ENCODE measurements around the gene MAPK8IP3.
A peak's percentile ranks its signal among the peaks of the same experiment; 100 is the strongest.

Gene MAPK8IP3

DNA sequence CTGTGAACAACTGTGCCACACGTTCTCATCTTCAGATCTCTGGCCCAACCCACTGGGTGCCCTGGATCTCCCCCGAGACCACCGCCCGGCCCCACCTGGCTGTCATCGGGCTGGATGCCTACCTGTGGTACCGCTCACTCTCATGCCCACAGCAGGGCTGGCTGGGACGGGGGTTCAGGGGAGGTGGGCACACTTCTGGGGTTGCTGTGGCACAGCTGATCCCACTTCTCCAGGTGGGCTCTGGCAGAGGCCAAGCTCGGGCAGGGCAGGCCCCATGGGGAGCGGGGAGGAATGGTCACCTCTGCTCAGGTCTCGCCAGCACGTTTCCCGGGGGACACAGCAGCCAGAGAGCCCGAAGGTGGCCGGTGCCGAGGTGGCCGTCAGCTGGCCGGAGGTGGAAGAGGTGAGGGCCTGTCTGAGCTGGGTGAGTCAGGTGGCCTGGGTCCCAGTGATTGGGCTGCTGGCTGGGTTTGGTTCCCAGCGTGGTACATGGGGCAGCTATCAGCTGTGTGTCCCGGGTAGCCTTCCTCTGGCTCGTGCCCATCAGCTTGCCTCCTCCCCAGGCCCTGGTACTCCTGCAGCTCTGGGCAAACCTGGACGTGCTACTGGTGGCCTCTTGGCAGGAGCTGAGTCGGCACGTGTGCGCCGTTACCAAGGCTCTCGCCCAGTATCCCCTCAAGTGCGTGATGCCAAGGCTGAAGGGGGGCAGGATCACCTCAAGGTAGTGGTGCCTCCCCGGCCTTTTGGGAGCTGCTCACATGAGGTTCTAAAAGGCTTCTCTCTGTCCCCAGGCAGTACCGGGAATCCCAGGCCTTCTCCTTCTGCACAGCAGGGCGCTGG is 69.2 kb downstream of the MAPK8IP3 start:
- no peak for DNase-seq

DNA sequence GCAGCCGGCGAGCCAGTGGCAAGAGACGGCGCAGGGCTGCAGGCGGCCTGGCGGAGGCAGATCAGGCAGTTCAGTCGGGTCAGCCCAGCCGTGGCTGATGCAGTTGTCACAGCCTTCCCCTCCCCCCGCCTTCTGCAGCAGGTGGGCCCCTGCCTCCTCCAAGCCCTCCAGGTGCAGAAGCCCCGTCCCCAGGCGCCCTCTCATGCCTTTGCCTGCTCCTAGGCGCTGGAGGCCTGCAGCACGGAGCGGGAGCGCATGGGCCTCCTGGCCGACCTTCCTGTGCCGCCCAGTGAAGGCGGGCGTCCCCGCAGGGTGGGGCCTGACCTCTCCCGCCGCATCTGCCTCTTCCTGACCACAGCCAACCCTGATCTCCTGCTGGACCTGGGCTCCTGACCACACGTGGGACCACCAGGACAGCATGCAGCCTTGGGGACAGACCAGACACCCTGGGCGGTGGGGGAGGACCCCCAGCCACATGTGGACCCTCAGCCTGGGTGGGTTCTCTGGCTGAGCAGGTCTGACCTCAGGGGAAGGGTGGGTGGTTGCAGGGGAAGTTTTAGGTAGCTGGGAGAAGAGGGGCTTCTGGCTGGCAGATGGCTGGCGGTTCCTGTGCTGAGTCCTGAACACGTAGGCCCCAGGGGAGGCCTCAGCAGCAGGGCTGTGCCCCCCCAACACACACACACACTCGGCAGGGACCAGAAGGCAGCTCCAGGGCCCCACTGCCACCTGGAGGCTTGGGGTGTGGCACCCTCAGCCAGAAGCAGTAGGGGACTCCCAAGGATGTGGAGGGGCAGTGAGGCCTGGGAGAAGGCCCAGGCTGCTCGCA is 70.1 kb downstream of the MAPK8IP3 start:
- no peak for DNase-seq

DNA sequence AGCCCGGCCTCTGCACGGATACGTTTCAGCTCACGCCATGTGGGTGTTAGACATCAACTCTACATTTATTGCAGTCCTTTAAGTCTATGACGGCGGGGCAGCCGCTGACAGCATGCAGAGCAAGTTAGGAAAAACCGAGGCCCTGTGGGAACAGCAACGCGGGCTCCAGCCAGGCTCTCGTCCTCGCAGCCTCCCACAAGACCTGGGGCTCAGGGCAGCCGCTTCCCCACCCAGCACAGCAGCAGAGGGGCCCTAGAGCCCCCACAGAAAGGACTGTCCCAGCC is 70.6 kb downstream of the MAPK8IP3 start:
- no peak for DNase-seq

DNA sequence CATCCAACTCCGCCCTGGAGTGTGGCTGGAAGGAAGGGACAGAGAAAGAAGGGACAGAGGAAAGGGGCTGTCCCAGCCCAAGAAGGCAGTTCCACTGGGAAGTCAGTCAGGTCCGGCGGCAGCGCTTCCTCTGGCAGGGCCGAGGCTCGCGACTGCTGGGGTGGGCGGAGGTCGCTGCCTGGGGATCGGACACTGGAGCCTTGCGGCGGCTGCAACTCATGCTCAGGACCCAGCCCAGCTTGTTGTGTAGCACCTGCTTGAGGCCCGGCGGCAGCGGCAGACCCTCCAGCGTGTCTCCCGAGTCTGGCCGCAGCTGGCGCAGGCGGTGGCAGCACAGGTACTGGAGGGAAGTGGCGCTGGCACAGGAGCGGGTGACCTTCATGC is 71.0 kb downstream of the MAPK8IP3 start:
- no peak for DNase-seq

DNA sequence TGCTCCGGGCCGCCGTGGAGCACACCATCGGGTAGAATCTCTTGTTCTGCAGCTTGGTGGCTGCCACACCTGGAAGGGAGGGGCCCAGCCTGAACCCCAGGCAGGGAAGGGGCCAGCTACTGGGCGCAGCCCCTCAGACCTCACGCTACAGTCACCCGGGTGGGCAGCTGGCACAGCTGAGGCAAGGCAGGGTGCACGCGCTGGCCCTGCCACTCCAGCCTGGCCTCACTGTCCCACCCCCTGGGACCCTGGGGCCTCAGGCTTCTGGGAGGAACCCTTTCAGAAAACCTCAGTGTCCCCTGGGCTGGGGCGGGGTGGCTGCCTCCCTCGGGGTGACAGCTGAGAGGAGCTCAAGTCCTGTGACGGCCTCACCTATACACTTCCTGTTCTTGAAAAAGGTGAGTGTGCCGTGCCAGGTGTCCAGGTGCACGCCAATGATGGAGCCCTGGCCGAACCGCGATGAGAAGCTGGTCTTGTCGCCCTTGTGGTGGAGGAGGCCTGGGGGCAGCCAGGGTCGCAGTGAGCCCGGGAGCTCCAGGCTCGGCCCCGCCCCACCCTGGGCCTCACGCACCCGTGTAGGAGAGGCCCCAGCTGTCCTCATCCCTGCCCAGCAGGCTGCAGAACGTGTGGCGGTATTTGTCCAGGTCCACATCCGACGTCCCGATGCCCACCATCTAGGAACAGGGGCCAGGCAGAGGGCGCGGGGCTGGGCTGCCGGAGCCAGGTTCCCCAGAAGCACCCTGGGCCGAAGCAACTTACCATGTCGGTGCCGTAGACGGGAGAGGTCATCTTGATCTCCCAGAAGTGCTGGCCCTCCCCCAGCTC is 71.6 kb downstream of the MAPK8IP3 start:
- DNase-seq: no peak

DNA sequence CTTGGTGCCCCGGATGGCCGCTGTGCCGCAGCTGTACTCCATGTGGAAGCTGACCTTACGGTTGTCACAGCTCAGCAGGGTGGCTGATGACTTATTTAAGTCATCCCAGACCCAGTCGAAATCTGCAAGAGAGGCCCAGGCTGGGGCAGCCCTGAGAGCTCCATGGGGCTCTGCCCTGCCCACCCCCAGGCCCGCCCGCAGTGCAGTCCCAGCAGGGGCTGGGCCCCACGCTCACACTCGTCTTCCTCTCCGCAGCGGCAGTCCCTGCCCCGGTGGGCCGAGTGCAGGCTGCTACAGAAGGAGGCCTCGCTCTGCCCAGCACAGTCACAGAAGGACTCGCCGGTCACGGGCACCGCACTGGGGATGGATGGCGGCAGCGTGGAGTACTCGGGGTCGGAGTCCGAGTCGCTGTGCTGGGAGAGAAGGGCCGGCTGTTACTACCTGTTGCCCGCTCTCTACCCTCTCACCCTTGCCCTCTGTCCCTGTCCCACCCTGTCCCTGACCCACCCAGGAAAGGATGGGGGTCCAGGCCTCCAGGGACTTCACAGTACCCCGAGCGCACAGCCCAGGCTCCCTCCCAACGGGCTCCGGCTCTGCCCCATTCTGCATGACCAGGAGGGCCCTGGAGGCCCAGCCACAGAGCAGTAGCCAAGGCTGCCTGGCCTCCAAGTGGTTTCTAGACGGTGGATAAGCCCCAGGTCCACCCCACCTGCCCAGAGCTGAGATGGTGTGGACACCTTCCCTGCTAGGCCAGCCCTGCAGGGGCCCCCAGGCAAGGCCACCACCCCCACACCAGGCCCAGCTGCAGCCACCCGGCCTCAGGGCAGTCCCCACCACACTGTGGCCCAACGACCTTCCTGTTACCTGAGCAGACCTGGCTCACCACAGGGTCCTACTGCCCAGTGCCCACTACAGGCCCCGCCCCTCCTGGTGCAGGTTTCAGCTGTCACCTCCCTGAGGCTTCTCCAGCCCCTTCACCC is 72.5 kb downstream of the MAPK8IP3 start:
- DNase-seq: no peak

DNA sequence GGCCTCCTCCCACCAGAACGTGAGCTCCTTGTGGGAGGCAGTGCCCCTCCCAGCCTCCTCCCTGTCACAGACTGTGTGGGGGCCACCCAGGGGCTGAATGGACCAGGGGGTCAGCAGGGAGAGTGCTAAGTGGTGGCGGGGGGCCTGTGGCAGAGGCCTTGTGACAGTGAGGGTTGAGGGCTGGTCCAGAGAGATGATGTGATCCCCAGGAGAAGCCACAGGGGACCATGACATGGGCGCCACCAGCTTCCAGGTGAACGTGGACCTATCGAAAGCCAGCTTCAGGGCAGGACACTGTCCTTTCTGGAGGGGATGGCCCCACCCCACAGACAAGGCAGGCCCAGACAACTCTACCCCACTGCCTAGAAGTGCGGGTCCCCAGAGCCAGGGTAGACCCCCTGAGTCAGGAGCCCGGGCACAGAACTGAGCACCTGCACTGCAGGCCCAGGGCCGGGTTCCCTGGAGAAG is 73.3 kb downstream of the MAPK8IP3 start:
- no peak for DNase-seq

DNA sequence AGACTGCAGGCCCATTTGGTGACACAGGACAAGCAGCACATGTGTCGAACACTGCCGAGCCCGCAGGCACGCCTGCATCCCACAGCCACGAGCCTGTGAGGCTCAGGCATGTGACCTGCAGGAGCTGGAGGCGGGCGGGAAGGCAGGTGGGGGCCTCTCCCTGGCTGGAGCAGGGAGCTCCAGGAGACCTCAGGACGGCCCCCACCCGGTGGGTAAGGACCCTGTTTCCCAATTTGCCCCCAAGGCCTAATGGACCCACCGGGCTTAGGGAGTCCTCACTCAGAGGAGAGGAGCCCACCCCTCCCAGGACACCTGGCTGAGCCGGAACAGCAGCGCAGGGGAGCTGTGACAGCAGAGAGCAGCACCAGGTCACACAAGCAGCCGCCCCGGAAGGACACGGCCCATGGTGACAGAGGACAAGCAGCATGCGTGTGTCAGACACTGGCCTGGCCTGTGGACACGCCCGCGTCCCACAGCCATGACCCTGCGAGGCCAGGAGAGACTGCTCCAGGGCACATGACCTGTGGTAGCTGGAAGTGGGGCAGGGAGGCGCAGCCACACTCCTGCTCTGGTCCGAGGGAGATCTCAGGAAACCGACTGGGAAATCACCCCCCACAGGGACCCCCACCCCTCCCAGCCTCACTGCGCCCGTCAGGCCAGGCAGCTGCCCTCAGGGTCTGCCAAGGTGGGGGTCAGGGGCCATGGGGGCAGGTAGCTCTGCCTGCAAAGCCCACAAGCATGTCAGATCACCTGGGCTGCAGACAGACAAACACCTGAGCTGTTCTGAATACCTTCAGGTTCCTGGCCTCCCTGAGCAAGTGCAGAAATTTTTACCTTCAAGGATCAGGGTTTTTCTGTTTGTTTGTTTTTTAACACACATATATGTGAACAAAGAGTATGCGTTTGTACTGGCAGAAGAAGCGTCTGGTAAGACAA is 74.0 kb downstream of the MAPK8IP3 start:
- DNase-seq: no peak

DNA sequence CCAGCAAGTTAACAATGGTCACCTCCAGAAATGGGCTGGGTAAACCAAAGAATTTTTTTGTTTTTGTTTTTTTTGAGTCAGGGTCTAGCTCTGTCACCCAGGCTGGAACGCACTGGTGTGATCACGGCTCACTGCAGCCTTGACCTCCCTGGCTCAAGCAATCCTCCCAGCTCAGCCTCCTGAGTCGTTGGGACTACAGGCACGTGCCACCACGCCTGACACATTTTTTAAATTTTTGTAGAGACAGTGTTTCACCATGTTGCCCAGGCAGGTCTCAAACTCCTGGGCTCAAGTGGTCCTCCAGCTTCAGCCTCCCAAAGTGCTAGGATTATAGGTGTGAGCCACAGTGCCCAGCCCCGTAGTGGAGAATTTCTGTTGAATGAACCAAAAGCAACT is 74.7 kb downstream of the MAPK8IP3 start:
- DNase-seq: no peak

DNA sequence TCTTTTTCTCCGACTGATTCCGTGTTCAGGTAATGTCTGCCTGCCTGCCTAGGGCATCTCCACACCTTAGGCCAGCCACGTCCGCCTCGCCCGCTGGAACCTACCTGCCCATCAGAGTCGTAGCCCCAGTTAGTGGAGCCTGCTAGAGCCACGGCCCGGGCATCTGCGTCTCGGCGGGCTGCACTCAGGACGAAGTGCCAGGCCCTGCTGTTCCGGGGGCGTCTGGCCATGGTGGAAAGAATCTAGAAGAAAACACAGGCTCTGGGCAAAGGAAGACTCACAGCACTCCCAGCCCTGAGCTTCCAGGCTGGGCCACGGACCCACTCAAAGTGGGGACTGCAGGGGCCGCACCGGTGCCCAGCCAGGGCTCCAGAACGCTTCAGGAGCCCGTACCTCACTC is 75.3 kb downstream of the MAPK8IP3 start:
- DNase-seq: no peak

DNA sequence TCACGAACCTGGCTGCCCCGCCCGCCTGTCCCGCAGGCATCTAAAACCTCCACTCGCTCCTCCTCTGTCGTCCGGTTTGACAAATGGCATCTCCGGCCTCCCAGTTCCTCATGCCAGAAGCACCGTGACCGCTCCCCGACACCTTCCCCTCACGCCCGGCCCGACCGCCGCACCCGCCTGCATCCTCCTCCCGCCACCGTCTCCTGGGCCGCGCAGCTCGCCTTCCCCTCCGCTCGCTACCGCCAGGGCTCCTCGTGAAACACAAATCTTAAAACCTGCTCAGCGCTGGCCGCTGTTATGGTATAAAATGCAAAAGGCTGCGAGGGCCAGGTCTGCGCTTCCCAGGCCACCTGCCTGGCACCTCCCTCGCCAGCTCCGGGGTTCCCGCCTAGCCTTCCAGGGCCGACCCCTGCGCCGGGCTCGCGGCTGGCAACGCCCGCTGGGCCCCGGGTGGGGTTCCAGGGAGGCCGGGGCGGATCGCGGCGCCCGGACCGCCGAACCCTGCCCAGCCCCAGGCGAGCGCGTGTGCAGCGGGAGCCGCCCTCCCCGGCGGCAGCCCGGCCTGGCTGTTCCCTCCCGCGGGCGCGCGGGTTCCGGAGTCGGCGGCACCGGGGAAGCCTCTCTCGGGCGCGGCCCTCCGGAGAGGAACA is 75.9 kb downstream of the MAPK8IP3 start:
- no peak for DNase-seq

DNA sequence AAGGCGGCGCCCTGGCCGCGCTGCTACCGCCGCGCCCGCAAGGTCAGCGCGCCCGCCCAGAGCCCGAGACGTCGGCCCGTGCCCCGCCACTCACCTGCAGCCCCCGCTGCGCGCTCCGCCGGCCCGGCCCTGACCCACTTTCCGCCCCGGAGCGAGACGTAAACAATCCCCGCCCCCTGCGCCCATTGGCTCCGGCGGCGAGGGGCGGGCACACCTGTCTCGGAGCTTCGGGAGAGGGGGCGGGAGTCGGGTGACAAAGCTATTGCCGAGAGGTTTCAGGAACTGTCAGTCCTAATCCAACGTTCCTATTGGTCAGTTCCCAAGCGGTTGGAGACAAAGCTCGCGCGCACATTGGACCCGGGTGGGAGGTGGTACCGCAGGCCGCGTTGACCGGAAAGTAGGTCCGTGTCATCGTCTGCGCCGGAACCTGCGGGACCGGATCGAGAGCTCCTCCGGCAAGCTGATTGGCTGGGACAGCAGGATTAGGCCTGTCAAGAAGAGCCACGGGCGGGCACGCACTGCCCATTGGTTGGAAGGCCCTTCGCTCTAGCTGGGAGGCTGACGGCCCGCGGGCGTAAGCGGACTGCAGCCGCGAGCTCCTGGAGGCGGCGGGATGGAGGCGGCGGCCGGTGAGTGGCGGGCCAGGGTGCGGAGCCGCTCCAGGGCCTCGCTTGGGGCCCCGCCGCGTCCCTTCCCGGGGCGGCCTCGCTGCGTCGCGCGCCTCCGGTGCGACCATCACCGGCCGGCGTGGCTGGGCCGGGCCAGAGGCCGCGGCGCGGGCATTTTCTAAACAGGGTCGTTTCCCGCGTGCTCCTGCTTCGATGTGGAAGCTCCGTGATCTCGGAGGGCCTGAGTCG is 76.6 kb downstream of the MAPK8IP3 start, which contains the start of the genes NUBP2 and SPSB3:
Gene NUBP2, plus strand, starts transcription at position 553 of the 857 bp plus-strand sequence. Its CDS starts 61 bp downstream, at position 614.
Gene SPSB3, minus strand, starts transcription at position 164 of the 857 bp plus-strand sequence. CDS start 1,088 bp downstream, outside the sequence.
- peak; percentile 100 for DNase-seq

DNA sequence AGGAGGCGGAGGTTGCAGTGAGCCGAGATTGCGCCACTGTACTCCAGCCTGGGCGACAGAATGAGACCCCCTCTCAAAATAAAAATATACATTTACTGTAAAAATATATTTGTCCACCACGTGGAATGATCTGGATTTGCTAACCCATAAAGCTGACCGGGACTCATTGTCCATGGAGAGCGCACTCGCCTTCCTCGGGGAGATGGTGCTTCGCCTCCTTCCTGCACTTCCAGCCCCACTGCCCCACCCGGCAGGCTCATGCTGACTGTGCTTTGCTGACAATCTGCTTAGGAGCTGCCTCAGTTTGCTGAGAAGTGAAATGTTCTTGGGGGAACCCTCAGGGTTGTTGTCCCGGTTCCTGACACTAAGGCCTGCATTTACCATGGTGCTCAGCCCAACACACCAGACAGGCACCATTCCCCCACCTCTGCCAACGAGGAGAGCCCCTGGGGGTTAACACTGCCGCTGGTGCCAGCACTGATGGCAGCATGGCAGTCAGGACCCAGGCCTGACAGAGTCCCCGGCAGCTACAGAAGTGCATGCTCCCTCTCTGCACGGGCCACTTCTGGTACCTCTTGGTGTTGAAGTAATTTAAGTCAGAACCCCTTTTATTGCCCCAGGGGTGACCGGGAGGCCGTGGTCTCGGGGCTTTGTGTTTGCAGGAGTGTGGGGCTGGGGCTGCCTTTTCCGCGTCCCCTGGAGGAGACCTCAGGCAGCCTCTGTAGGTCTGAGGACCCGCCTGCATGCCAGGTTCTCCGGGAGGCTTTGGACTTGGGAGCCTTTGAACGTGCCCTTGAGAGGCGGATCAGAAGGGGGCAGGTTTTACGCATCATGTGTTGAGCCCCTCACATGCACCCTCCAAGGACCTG is 79.2 kb downstream of the MAPK8IP3 start:
- DNase-seq: no peak

DNA sequence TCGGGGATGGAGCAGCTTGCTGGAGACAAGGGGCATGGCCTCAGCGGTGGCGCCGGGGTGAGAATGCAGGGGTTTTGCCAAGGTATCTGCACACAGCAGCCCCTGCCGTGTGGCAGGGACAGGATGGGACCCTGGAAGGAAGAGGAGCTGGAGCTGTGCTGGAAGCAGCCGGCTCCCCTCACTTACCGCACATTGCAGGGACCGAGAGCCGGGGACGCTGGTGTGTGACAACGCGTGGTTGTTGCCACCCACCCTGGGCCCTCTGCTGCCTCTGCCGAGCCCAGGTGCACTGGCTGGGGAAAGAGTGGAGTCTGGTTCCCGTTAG is 79.8 kb downstream of the MAPK8IP3 start:
- no peak for DNase-seq

DNA sequence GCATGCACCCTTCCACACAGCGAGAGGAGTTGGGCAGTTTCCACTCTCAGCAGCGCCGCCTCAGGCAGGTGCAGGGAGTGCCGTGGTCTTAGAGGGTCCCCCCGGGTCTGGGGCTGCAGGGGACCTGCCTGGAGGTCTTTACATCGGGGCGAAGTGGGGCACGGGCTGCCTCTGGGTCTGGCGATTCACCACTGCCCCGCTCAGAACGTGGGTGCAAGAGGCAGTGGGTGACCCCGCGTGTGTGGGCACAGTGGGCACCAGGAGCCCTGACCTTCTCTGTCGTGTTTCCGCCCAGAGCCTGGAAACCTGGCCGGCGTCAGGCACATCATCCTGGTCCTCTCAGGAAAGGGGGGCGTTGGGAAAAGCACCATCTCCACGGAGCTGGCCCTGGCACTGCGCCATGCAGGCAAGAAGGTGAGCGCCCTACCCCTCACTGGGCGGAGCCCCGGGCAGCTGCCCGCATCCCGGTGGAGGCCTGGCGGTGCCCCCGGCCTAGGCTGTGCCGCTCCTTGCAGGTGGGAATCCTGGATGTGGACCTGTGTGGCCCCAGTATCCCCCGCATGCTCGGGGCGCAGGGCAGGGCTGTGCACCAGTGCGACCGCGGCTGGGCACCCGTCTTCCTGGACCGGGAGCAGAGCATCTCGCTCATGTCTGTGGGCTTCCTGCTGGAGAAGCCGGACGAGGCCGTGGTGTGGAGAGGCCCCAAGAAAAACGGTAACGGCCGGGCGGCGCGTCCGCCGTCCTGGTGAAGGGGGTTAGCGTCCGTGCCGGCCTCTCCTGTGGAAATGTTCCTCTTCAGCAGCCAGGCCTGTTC is 80.5 kb downstream of the MAPK8IP3 start:
- DNase-seq: no peak

DNA sequence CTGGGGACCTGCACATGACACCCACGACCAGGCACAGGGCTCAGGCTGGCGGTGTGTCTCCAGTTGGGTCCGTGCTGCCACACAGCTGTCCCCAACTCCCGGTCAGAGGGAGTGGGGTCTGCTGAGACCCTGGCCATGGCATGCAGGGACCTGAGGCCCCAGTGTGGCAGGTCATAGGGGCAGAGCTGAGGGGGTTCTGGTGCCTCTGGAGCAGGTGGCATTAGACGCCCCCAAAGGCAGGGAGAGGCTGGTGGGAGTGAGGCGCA is 81.0 kb downstream of the MAPK8IP3 start:
- no peak for DNase-seq

DNA sequence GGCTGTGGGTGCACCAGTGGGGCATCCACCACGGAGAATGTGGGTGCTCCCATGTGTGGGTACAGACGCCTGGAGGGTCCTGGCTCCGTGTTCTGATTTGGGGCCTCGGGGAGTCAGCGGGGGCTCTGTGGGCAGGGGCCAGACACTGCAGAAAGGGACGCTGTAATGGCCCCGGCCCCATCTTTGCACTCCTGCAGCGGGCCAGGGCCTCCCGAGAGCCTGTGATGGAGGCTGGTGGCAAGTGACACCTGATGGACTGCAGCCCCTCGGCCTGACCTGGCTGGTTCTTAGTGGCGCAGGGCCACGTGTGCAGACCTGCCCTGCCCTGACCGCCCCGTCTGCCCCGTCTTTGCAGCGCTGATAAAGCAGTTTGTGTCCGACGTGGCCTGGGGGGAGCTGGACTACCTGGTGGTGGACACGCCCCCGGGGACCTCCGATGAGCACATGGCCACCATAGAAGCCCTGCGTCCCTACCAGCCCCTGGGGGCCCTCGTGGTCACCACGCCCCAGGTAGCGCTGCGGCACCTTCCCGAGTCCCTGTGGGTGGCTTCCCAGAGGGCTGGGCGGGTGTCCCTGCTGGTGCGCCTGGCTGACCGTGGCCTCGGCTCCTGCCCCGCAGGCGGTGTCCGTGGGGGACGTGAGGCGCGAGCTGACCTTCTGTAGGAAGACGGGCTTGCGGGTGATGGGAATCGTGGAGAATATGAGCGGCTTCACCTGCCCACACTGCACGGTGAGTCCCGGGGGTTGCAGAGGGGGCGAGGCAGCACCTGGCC is 81.5 kb downstream of the MAPK8IP3 start:
- DNase-seq: no peak
